ENCODE data around the gene SP110.
A peak's percentile ranks its signal among the peaks of the same experiment; 100 is the strongest.
"Not testable (repeated sequence)": the region's sequence is repeated elsewhere in the genome, so short reads cannot be mapped to it uniquely, and the experiment has no call there.

Gene SP110

GRCh38 chr2:230219419-230220331 is at the start of gene SP110:
Gene SP110 (minus strand): TSS chr2:230219984. CDS start chr2:230216927, 3,057 bp downstream.
- peak; percentile 65 for DNase-seq (ENCODE audit: low read depth)

DNA sequence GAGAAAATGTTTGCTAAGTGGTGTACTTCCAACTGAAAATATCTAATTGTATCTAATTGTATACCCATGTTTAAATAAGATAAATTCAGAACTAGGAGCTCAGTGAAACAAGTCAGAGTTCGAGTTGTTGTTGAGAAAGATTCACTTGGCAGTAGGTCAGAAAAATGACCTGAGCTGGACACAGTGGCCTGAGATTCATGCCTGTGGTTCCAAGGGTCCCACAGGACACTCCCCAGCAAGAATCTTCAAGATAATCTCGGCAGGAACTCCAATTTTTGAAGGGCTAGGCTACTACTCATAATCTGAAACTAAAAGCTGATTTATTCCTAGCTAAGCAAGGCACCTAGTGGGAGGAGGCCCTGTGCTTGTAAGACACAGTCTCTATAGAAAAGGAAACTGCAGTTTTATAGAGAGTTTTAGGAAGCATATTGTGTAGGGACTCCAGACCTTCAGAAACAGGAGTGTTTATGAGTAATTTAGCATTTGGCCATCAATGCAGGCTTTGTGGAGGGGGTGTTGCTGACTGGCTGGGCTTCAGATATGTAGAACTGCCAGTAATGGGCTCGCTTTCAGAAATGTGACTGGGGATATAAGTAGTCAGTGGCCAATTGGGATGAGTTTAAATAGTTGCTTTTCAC is 48.9 kb upstream of the SP110 start:
- DNase-seq (ENCODE audit: low read depth), result no peak

- DNase-seq (ENCODE audit: low read depth), result no peak
Measured at GRCh38 chr2:230267556-230267955, 47.8 kb upstream of the SP110 start.

DNA sequence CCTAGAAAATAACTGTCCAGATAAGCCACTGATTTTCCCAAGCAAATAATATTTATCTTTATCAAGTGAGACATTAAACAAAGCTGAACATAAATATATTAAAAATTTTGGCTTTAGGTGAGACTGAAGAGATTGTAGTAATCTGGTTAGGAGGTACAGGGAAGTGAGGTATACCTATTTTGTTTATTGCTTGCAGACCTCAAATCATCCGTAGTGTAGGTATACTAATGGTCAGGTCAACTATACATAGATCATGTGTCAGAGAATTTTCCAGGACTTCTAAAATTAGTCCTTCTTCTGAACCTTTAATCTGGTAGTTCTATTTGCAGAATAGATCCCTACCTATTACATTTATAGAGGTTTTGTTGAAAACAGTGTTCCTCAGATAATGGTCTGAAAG is 47.3 kb upstream of the SP110 start:
- DNase-seq (ENCODE audit: low read depth), result no peak

- DNase-seq (ENCODE audit: low read depth), result no peak
Measured at GRCh38 chr2:230266638-230267037, 46.9 kb upstream of the SP110 start.

- DNase-seq (ENCODE audit: low read depth), result not testable (repeated sequence)
Measured at GRCh38 chr2:230264945-230265344, 45.2 kb upstream of the SP110 start.

GRCh38 chr2:230262246-230262645 is 42.5 kb upstream of the SP110 start:
- no peak for DNase-seq (ENCODE audit: low read depth)

GRCh38 chr2:230258483-230258882 is 38.7 kb upstream of the SP110 start:
- no peak for DNase-seq (ENCODE audit: low read depth)

DNA sequence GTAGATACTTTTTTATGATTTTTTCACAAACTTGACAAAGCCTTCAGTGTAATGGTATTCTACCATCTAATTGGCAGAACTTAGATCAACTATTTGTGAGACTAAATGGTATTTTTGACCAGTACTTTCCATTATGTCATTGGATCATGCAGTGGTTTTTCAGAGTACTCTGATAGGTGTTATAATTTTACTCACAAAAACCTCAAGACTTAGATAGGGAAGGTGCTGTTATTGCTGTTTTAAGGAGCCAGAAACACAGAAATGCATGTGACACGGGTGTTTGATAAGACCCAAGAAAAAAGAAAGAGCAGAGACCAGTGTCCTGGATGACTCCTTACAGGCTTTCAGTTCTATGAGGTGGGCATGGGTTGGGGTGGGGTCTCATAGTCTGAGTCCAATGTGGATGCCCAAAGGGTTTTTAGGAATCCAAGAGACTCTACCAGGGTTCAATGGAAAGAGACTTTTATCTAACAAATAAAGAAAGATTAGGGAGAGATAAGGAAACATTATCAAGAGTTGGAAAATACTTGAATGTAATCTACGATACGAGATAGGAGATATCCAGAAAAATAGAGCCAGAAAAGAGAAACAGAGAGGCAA is 37.0 kb upstream of the SP110 start:
- DNase-seq (ENCODE audit: low read depth), result no peak

DNA sequence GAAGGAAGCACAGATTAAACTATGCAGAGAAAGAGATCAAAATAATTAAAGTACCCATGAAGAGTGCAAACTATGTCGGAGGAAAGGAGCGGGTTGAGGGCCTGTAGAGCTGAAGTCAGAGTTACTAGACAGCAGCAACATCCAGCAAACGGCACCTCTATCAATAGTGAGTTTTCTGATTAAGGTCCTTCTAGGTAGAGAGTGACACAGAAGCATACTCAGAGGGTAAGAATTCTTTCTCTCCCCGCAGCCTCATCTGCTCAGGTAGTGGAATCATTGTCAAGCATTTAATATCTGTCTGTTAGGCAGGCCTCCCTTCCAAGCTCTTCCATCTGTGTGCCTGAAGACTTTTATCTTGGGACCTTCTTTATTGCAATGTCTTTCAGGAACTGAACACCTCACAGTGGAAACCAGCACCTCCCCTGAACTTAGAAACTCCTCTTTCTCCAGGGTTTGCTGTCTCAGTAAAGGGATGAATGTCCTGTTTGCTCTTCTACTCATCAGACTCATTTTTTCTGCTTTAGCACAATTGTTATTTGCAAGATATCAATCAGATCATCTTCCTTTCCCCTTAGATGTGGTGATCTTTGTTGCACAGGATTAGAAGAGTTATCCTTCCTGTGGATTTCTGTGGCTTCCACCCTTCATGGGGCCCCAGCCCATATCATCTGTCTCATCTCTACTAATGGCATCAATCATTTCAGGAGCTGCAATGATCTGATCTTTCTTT is 34.5 kb upstream of the SP110 start:
- no peak for DNase-seq (ENCODE audit: low read depth)

- DNase-seq (ENCODE audit: low read depth), result no peak
Measured at GRCh38 chr2:230250231-230250630, 30.4 kb upstream of the SP110 start.

GRCh38 chr2:230246206-230246605 is 26.4 kb upstream of the SP110 start:
- no peak for DNase-seq (ENCODE audit: low read depth)

- no peak for DNase-seq (ENCODE audit: low read depth)
Measured at GRCh38 chr2:230244211-230244610, 24.4 kb upstream of the SP110 start.

GRCh38 chr2:230234845-230235244 is 15.1 kb upstream of the SP110 start:
- DNase-seq (ENCODE audit: low read depth), result no peak

DNA sequence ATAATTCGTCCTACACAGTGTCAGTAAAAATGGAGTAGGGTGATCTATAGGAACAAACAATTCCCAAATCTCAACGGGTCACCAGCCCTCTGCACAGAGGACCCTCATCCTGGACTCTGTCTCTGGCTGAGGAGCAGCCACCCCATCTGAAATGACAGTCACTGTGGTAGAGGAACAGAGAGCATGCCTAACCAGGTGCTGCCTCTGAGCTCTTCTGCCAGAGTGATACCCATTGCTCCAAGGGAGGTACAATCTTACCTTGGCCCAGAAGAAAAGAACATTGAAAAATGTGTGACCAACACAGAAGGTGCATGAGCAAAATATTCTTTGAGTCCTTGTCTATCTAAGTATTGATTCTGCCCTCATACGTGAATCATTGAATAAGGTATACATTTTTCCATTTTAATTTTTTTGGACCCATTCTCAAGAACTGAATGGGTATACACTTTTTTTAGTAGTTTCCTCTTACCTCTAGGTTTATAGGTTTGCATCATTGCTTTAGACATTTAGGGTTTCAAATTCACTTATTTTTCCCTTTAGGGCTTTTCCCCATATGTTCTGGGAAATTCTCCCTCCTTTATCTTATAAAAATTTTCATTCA is 14.4 kb upstream of the SP110 start:
- no peak for DNase-seq (ENCODE audit: low read depth)

GRCh38 chr2:230231251-230231650 is 11.5 kb upstream of the SP110 start:
- no peak for DNase-seq (ENCODE audit: low read depth)

DNA sequence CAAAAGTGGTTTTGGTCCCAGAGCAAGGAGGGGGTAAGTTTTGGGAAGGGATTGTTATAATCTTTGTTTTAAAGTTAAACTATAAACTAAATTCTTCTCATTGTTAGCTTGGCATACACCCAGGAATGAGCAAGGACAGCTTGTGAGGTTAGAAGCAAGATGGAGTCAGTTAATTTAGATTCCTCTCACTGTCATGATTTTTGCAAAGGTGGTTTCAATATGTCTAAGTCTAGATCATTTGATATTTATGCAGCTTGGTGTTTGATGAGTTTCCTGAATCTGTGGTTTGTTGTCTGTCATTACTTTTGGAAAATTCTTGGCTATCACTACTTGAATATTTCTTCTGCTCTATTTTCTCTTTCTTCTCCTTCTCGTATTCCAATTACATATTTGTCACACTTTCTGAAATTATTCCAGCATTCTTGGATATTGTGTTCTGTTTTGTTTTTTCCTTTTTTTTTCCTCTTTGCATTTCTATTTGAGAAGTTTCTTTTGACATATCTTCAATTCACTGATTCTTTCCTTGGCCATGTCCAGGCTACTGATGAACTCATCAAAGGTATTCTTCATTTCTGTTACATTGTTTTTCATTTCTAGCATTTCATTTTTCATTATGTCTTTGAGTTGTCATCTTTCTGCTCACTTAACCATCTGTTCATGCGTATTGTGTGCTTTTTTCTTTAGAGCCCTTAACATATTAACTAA is 10.9 kb upstream of the SP110 start:
- DNase-seq (ENCODE audit: low read depth), result no peak

DNA sequence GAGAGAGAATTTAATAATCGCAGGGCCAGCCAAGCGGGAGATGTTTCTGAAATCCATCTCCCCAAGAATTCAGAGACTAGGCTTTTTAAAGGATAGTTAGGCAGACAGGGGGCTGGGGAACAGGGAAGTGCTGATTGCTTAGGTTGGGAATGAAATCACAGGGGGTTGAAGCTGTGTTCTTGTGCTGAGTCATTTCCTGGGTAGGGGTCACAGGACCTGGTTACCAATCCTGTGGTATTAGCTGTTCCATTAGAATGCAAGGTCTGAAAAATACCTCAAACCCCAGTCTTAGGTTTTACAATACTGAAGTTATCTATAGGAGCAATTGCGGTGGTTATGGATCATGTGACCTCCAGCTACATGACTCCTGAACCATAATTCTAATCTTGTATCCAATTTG is 10.3 kb upstream of the SP110 start:
- no peak for DNase-seq (ENCODE audit: low read depth)

- DNase-seq (ENCODE audit: low read depth), result no peak
Measured at GRCh38 chr2:230227216-230227615, 7.4 kb upstream of the SP110 start.

DNA sequence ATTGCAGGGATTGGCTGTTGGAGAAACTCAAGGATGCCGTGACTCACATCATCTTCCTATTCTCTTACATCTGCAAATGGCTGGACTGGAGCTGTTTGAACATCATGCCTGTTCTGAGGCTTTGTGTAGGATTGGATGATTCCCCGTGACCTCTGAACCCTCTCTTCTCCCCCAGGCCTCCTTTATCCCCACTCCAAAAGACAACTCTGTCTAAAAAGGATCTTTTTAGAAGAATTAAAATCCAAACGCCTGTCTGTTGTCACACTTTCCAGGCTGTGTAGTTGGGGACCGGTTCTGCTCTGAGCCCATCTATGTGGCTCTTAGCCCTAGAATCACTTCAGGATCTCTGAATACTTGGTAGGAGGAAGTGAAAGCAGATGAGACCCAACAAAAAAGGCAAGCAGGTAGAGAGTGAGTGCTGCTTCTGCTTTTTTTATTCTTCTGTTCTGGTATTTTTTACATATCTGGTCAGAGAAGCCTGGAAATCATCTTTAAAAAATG is 6.3 kb upstream of the SP110 start:
- DNase-seq (ENCODE audit: low read depth), result no peak

DNA sequence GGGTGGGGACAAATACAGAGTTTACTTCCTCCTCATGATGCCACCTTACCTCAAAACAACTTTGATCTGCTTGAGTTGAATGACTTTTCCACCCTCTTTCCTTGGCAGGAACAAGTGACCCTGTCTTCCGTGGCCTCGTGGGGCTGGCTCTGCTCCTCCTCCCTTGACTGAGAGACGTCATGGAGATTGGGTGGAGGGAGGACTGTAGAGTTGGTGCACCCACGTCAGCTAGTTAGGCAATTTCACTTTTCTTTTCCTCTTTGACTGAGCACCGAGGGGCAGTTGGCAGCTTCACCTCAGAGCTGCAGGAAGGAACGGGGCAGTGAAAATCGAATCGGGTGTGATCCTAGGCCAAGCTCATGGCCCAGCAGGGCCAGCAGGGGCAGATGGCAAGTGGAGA is 5.7 kb upstream of the SP110 start, which contains the start of gene SP140:
SP140 (plus strand) TSS at position 251 of the 400 bp plus-strand sequence; CDS start at position 360, 109 bp downstream.
- DNase-seq (ENCODE audit: low read depth), result peak; percentile 53
